GM21360 (cell line): ENCODE data around the gene TBC1D21.

Experiments
- ATAC-seq: cut with Tn5 transposase; IDR thresholded peaks from one replicate; pipeline ENCODE4 v1.9.1; 2021; ENCODE audit warnings: mild to moderate bottlenecking, moderate library complexity; ENCODE audit not compliant: unreplicated experiment

Gene TBC1D21

DNA sequence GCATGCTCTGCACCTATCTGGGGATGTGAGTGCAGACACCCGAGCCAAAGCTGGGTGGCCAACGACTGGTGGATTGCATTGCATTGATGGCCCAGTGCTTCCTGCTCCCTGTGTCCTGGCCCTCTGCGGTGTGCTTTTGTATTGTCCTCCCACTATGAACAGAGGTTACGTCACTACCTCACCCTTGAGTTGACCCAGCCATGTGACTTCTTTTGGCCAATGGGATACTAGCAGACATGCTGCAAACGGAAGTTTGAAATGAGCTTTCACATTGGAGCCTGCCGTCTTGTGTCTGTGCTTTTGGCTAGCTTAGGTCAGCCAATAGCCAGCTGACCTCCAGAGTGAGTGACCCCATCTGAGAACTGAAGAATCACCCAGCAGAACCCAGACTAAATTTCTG lies 15.3 kb upstream of the TBC1D21 start:
- ATAC-seq: no peak

DNA sequence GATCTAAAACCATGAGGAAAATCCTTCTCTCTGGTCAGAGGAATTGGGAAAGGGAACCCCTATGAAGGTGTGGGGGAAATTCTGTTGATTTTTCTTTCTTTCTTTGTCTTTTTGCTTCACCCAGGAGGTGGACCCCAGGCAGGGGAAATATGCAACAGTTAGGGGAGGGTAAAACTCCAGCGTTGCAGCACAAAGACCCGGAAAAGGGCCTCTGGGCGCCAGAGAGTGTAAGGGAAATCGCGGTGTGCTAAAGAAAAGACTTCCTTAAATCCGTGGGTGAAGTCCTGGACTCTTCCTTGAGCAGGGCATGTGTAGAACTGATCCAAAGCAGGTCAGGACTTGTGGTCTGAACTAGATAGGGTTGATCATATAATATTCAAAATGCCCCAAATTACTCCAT lies 11.1 kb upstream of the TBC1D21 start:
- ATAC-seq: no peak

DNA sequence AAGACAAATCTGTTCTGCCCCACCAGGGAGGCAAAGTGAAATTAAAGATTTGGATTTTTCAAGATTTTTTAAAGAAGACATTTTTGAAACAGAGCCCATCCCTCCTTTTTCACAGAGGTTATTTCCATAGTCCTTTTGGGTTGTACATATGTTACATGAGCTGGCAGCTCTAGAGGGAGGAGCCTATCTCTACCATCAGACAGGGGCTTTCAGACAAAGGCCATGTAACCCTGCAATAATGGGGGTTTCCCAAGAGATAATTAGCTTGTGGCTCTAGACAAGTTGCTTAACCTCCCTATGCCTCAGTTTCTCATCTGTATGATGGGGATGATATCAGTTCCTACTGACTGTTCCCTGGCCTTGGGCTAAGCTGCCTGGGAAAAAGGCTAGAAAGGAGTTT lies 8.0 kb upstream of the TBC1D21 start:
- ATAC-seq: no peak

DNA sequence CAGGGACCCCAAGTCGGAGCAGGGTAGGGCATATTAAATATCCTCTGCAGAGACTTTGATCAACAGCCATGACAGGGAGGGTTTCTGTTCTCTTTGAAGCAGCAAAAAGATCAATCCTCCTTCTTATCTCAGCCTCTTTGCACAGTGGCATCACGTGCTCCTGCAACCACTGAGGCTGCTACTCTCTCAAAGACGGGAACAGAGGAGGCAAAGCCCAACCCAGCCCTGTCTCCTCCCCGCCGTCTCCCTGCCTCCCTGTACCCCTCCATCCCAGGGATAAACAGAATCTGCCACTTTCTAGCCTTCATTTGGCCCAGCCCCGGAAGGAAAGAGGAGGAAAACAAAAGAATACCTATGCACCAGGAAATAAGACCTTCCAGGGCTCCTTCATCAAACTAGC lies 7.5 kb upstream of the TBC1D21 start:
- ATAC-seq: no peak

DNA sequence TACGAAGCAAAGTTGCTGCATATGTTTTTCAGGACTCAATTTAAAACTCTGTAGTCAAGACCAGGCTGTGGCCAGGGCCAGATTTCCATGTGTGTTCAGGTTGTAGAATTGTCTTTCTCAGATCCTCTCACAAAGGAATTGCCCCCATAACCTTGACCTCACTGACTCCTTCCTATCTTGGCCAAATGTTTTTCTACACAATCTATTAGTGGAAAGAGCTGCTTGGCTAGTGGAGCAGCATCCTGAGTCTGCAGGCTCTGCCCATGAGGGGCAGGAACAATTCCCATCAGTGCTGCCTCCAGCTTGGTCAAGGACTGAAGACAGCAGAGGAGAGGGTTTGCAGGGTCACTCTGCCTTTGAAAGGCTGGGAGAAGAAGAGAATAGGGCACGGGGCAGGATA lies 6.9 kb upstream of the TBC1D21 start:
- ATAC-seq: no peak

DNA sequence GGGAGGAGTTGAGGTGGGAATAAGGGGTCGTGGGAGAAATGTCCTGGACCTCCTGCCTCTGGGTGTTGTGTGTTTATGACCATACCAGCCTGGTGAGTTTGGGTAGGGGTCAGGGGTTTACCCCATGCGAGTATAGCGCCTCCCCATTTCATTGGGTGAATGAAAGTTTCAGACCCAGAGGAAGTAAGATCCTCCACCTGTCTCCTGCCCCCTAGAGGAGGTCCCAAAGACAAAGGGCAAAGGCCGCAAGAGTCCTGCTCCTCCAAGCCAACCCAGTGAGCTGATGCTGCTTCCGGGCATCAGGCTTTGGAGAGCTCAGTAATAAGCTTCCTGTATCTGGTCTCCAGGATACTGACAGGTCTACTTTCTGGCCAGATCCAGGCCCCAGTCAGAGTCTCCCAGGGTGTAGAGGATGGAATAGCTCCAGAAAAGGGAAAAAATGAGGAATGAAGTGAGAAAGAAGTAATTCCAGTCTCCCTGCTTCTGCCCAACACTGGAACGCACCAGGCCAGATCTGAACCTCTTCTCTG lies 6.4 kb upstream of the TBC1D21 start:
- ATAC-seq: no peak

DNA sequence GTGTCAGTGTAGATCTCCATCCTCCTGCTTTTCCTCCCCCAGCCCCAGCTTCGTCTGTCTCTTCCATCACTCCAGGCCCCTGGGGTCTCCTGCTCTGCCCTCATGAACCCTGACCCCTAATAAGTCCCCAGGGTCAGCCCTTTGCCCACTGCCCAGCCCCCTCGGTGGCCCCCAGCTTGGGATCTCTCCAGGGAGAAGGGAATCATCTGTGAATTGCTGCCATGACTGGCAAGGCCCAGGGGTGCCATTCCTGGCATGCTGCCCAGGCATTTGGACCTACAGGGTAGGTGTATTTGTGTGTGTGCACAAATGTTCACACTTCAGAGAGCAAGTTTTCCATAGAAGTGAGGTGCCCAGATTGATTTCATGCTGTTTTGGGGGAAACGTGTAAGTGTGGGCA lies 5.9 kb upstream of the TBC1D21 start:
- ATAC-seq: no peak

DNA sequence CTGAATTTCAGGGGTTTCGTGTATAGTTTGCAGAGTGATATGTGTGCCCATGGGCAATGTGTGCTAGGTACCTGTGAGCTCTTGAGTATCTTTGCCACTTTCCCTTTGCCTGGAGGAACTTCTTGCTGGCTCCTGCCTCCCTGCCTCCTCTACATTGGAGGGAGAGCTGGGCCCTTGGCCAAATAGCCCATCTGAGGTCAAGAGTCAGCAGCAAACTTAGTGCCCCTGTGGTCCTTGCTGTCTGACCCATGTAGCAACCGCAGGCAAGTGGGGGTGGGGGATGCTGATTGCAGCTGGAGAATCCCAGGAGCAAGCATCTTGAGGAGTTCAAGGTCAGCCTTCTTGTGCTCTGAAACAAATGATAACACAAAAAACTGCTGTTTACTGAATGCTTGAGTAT lies 5.4 kb upstream of the TBC1D21 start:
- no peak for ATAC-seq

DNA sequence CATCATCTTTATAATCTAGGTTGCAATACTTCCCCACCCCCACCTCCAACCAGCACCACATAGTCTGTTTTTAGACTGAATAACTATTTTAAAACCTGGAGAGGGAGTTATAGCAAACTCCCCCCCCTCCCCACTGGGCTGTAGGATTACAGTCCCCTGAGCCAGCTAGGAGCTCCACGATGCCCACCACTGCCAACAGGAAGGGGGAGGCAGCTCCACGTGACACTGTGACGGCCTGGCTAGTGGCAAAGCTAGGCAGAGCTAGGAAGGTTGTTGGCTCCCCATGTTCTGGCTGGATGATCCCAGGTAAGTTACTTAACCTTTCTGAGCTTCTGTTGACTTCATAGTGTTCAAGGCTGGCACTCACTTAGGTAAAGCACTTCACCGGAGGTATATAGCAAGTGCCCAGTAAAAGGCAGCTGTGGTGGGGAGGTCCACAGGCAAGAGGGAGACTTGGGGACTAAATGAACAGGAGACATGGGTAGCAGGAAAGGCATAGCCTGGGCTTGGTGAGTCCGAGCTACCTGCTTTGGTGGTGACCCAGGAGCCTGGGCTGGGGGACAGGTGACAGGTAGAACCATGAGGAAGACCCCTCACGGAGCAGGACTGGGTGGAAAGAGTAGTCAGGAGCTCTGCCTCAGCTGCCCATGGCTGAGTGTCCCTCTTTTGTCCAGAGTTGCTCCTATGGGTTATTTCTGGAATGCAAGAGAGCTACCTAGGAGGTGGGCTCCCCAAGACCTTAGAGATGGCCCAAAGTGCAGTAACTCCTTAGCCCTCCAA lies 4.0 kb upstream of the TBC1D21 start:
- no peak for ATAC-seq

DNA sequence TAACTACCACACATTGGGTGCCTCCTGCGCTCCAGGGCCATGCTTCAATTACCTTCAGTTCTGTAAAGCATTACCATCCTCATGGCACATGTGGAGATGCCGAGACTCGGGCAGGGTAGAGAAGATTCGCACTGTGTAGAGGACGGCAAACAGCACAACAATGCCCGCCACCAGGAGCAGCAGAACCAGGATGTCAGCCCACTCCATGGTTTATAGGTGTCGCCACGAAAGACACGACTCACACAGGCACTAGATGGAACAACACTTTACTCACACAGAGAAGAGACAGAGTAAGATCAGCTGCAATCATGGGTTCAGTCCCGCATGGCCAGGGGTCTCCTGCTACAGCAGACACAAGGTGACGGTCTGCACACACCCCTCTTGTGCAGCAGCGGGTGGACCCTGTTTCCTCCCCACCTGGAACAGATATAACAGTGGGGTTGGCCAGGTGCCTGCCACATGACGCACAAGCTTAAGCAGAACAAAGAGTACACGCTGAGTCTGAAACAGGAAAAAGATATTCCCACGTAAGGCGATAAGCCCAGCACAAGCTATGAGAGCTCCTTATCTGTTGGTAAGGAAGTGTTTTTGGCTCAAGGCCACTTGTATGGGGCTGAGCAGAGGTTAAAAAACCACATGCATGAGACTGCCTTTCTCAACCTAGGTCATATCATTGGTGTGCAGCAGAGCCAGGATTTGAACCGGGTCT lies 2.5 kb upstream of the TBC1D21 start:
- ATAC-seq: no peak

DNA sequence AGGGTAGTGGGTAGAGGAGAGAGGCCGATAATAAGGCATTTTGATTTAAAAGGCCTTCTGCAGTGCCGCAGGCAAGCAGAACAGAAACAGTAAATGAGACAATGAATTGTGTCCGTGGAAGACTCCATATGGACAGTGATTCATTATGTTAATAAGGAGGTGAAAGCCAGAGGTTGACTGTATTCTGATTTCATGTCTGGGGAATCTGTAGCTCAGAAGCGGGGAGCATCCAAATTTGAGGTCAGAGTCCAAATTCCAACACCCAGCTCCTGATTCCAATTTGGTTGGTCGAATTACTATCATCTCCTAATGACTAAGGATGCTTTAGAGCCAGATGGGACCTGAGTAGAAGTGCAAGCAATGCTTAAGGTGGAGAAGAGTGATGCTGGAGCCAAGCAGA lies 1.0 kb upstream of the TBC1D21 start:
- no peak for ATAC-seq

DNA sequence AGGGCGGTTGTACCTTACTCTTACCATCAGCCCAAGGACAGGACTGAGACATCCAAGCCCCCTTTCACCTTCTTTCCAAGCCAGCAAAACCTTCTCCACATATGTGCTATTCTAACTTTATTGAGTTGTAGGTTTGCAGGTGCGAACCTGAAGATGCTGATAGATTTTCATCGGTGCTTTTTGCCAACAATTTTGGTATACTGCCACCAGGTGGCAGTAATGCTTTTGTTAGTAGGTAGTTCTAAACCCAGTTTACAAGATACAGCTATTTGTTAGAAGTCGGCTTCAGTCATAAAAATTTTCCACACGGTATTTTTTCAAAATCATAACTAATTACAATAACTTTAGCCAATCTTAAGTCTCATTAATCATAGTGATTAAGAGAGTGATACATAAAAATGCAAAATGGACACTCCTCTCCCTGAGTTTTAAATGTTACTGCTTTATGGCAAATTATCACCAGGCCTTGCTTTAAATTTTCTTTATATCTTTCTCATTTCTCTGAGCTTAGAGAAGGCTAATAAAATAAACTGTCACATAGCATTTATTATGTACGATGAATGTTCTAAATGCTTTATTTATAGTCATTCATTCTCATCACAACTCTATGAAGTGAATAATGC lies 636 bp downstream of the TBC1D21 start:
- no peak for ATAC-seq

DNA sequence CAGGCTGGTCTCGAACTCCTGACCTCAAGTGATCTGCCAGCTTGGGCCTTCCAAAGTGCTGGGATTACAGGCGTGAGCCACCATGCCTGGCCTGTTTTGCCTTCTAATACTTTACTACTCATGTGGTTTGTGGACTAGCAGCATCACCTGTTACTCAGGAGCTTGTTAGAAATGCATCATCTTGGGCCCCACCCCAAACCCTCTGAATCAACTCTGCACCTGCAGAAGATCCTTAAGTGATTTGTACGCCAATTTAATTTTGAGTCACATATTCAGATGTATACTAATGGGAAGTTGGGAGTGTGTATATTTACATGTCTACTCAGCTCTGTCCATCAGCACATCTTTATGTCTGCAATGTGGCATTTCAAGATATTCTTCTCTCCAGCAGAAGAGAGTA lies 6.1 kb downstream of the TBC1D21 start:
- no peak for ATAC-seq

DNA sequence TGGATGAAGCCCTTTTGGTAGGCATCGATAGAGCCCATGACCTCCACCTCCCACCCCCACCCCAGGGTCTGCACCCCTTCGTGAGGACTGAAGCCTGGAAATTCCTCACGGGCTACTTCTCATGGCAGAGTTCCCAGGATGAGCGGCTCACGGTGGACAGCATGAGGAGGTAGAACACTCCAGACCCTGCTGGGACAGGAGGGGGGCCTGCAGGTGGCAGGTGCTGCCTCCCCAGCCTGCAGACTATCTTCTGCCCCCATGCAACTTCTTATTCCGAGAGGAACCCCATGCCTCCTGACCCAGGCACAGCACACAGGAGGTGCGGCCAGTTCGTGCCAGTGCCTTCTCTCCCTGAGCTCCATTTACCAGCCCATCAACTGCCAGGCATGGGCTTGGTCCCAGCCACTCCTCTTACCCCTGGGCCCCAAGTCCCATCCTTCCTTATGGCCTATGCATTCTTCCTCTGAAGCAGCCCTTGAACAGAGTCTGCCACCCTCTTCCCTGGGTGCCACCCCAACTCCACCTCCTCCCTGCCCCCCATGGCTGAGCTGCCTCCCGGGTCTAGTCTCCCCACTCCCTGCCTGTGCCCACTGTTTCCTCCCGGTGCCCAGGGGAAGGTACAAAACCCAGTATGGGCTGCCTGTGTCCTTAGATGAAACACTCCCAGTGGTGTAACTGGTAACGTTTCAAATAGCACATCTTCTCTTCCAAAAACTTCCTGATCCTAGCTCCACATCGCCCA lies 8.4 kb downstream of the TBC1D21 start:
- ATAC-seq: no peak

DNA sequence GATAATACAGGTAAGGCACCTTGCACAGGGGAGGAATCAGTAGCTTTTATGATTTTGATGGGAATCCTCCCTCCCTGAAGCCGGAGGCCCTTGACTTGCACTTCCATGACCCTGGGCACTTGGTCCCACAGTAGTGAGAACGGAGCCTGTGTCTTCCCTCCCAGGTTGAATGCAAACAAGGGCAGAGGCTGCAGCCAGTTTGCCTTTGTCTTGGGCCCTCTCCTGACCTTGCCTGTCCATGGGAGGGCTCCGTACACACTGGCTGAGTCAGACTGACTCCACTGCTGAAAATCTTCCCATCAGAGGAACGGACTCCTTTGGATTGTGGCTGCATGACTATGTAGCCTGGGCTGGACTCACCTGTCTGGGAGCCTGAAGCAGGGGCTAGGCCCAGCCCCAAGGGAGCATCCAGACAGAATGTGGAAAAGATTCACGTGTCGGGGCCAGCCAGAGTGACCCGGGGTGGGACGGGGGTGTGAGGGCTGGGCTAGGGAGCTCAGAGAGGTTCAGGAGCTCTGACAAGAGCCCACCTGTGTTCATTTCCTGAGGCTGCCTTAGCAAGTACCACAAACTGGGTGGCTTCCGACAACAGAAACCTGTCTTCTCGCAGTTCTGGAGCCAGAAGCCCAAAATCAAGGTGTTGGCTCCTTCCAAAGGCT lies 9.5 kb downstream of the TBC1D21 start:
- no peak for ATAC-seq

DNA sequence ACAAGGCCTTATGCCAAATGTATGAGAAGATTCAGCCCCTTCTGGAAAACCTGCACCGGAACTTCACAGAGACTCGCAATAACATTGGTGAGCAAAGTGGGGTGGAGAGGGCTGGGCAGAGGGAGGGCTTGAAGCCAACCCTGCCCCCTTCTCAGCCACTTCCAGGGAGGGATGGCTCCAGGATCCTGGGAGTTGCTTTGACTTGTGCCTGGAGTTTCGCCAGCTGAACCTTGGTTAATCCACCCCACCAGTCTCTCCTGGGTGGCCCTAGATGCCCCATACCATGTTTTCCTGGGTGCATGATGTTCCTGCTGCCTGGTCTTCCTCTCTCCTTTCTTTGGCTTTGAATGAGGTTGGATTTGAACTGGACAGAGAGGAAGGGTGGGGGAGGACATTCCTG lies 10.8 kb downstream of the TBC1D21 start:
- no peak for ATAC-seq

DNA sequence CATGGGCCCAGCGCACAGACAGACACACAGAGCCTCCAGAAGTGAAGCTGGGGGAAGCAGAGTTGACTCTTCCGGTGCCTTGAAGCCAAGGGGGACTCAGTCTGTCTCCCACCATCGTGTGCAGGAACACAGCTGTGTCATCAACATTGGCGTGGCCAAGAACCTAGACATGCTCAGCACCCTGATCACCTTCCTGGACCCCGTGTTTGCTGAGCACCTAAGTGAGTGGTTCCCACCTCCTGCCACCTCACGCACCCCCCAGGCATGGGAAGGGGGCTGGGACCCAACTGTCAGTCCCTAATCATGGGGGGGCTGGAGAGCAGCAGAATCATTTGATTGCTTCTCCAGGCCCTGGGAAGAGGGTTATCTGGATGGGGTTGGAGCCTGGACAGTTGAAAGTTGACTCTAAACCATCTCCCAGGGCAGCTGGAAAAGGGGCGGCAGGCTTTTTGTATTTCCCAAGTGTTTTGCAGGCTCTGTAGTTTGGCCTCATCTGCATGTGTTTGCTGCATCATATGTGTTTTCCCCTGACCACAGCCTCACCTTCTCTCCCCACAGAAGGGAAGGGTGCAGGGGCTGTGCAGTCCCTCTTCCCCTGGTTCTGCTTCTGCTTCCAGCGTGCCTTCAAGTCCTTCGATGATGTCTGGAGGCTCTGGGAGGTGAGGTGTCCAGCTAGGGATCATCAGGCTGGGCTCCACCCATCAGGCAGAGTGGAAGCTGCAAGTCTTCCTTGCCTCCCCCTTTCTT lies 12.8 kb downstream of the TBC1D21 start:
- ATAC-seq: no peak

DNA sequence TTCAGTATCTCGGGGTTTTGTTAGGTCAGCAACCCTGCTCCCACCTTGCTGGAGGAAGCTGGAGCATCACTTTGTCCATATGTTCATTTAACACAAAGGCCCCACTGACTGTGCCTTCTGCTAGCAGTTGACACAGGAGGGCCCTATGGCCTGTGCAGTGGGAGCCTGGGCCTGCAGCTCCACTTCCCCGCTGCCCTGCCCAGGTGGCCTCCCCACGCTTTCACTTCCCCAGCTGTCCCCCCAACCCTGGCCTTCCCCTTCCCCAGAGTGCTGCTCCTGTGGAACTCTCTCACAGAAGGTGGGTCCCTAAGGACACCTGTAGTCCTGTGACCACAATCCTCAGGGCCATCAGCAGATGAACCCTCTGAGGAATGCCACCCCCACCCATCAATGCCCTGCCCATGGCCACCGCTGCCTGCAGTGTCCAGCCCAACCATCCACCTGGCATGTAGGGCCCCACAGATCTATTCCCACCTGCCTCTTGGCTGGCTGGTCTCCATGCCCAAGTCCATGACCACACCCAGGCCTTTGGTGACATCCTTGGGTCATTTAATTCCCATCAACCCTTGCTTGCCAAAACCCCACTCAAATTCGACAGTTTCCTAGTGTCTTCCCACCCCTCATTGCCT lies 13.5 kb downstream of the TBC1D21 start:
- ATAC-seq: no peak

DNA sequence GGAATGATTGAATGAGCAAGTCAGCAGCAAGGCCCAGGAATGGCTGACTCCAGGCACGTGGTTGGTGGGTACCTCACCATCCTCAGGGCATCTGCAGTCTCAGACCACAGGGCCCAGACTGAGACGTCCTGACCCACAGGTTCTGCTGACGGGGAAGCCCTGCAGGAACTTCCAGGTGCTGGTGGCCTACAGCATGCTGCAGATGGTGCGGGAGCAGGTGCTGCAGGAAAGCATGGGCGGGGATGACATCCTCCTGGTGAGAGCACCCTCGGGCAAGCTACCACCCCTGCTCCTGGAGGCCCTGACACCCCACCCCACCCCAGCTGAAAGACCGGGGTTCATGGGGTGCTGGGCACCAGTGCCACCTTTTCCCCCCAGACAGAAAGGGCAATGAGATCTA lies 14.1 kb downstream of the TBC1D21 start:
- no peak for ATAC-seq
